Body of pancreas (tissue), 4 donors: ENCODE data around the gene PGF.

Source experiments
- CTCF ChIP-seq, 7 experiments: fragments of 450-650 bp in 4 of 7; fragments of 200-600 bp in 3 of 7; sonication (generic) in 3 of 7; IDR thresholded peaks; one replicate each; pipeline ENCODE4 v1.5.1; 2016 to 2019; ENCODE audit warnings: antibody characterized with exemption in 7 of 7
- POLR2A ChIP-seq, 3 donors: fragments of 450-650 bp; IDR thresholded peaks; one replicate each; pipeline ENCODE4 v1.6.1; 2016; ENCODE audit warnings: antibody characterized with exemption in 3 of 3, mild to moderate bottlenecking in 2 of 3

GRCh38 chr14:74952180-74952665, 3.2 kb downstream of the PGF start:
- TF ChIP-seq CTCF (IDR thresholded peaks at IDR 0.05): no peak
- TF ChIP-seq POLR2A (IDR thresholded peaks at IDR 0.05): no peak
